Skeletal muscle tissue (tissue), 4 donors: ENCODE data around the gene SFRP4. TPM values are rescaled to one million over a fixed set of nuclear protein-coding genes. Genes with fewer than 3 reads are reported as not detected.

ENCODE experiments used
- H3K27ac ChIP-seq: one replicate; pipeline ENCODE4 v1.7.0; 2013; ENCODE audit warnings: mild to moderate bottlenecking, low read depth, low read length, inconsistent platforms
- H3K27me3 ChIP-seq, 3 donors: one replicate each; pipeline ENCODE4 v1.7.0; 2013; ENCODE audit warnings: low read length in 3 of 3; ENCODE audit not compliant: control insufficient read depth in 3 of 3, insufficient read depth in 3 of 3
- H3K36me3 ChIP-seq, 3 donors: one replicate each; pipeline ENCODE4 v1.7.0; 2013; ENCODE audit warnings: low read length in 3 of 3; ENCODE audit not compliant: control insufficient read depth in 3 of 3, insufficient read depth in 3 of 3
- H3K4me1 ChIP-seq, 3 donors: one replicate each; pipeline ENCODE4 v1.7.0; 2013; ENCODE audit warnings: low read length in 3 of 3, mild to moderate bottlenecking in 3 of 3; ENCODE audit not compliant: control insufficient read depth in 3 of 3, insufficient read depth in 3 of 3
- H3K4me3 ChIP-seq, 3 donors: one replicate each; pipeline ENCODE4 v1.7.0; 2013; ENCODE audit warnings: low read length in 3 of 3
- H3K9ac ChIP-seq, 3 donors: one replicate each; pipeline ENCODE4 v1.7.0; 2013; ENCODE audit warnings: low read length in 3 of 3, mild to moderate bottlenecking in 3 of 3, moderate library complexity in 2 of 3, low read depth in 1 of 3
- H3K9me3 ChIP-seq, 3 donors: one replicate each; pipeline ENCODE4 v1.7.0; 2013; ENCODE audit warnings: low read length in 3 of 3; ENCODE audit not compliant: control insufficient read depth in 3 of 3
- total RNA-seq: library from RNA; depleted of rRNA; stranded (reverse); fragments of >200 nt; gene quantifications from one replicate; pipeline ENCODE4 v1.2.3, GENCODE V29; 2014
- donor health status: Osteomylitis.

The SFRP4 gene
- total RNA-seq, 1 donor from 2014 or later: 28.7 TPM

DNA sequence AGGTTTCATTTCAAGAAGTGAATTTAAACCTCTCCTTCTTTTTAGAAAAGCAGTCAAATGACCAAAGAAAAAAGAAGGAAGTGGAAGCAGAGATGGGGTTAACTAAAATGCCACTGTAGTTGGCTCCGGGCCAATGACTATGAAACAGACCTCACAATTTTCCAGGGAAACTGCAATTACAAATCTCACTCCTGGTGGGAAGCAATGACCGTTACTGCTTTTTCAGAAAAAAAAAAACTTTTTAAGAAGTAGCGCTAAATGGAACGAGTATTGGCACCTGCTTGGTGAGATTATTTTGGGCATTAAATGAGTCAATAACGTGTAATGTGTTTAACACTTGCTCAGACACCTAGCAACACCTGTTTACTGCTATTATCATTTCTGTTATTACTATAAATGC is 1.2 kb downstream of the SFRP4 start:
- H3K9ac ChIP-seq: peak overlapping the region in 1 of 3 donors; percentile 67
- peaks cover 8 to 10% (median 8%) of the 10 kb centered on the region in 3 donors for H3K27me3 ChIP-seq
- H3K36me3 ChIP-seq: no peaks in the 10 kb centered on the region
- H3K4me3 ChIP-seq: peak overlapping the region in 2 of 3 donors; percentile 75 to 80
- peaks cover 14 to 23% (median 21%) of the 10 kb centered on the region in 3 donors for H3K4me1 ChIP-seq
- H3K9me3 ChIP-seq: no peaks in the 10 kb centered on the region
- peak overlapping the region; percentile 67 for H3K27ac ChIP-seq

- Histone ChIP-seq H3K27me3 (peaks cover 8 to 10% (median 8%) of the 10 kb centered on the region in 3 donors), H3K4me1 (peaks cover 10 to 17% (median 15%) of the 10 kb centered on the region in 3 donors), H3K27ac (no peak overlapping the region)
Measured at GRCh38 chr7:37912756-37913155, 3.9 kb downstream of the SFRP4 start.

GRCh38 chr7:37908221-37908788 is 8.3 kb downstream of the SFRP4 start:
- Histone ChIP-seq H3K9me3 (no peaks in the 10 kb centered on the region), H3K4me3 (no peak overlapping the region), H3K36me3 (no peaks in the 10 kb centered on the region), H3K27me3 (no peaks in the 10 kb centered on the region), H3K9ac (no peak overlapping the region), H3K27ac (no peak overlapping the region), H3K4me1 (no peaks in the 10 kb centered on the region)

More at GRCh38 chr7:37912756-37913155, 3.9 kb downstream of the SFRP4 start:
- Histone ChIP-seq H3K4me3 (no peak overlapping the region), H3K36me3 (no peaks in the 10 kb centered on the region), H3K9me3 (no peaks in the 10 kb centered on the region), H3K9ac (no peak overlapping the region)

- Histone ChIP-seq H3K9me3 (no peaks in the 10 kb centered on the region), H3K27me3 (no peaks in the 10 kb centered on the region), H3K9ac (no peak overlapping the region), H3K36me3 (no peaks in the 10 kb centered on the region), H3K27ac (no peak overlapping the region), H3K4me1 (peaks cover 7 to 9% (median 8%) of the 10 kb centered on the region in 3 donors), H3K4me3 (no peak overlapping the region)
Measured at GRCh38 chr7:37901890-37902524, 14.6 kb downstream of the SFRP4 start.

DNA sequence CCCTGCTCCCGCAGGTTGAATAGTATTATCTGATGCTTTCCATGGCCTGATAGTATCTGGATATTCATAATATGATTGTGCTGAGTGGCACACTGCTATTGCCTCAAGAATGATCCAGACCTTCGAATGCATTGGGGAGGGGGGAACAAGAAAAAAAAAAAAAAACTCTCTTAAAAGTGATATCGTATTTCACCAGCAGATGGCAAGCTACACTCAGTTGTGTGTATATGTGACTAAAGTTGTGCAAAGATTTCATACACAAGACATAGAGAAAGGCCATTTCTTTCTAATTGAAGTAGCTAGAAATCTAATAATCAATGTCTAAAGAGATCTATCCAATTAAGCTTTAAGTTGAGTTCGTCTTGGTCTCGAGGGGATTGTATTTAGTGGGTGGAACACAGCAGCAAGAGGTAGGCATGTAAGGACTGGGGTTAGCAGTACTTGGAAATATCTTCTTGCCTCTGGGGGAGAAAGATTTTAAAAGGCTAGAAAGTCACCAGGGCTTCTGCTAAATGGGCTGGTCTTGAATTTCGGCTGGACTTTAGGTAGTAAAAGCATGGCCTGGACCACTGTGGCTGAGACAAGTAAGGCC is 15.3 kb downstream of the SFRP4 start:
- Histone ChIP-seq H3K4me1 (peaks cover 7 to 9% (median 8%) of the 10 kb centered on the region in 3 donors), H3K9me3 (no peaks in the 10 kb centered on the region), H3K27ac (no peak overlapping the region), H3K4me3 (no peak overlapping the region), H3K9ac (no peak overlapping the region), H3K36me3 (no peaks in the 10 kb centered on the region), H3K27me3 (no peaks in the 10 kb centered on the region)

DNA sequence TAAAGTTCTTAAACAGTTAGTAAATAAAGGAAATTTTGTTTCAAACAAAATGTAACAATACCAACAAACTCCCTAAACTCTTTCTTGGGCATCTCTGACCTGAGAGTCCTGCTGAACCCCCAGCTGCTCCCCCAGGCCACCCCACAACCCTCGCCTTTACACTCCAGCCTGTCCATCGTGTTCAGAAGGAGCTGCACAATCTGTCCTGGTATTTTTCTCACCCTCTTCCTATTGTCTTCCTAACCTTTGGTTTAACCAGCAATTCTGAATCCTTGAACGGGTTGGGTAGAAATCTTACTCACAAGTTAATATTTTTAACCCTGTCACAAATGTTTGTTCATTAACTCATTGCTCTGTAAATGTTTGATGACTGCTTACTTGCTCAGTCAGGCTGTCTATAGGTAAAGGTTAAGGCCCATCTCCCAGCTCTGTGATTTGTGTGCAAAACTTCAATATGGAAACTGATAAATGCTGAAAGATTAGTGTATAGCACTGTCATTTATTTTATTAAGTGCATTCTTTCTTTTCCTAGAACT is 16.8 kb downstream of the SFRP4 start:
- H3K36me3 ChIP-seq: no peaks in the 10 kb centered on the region
- no peak overlapping the region for H3K4me3 ChIP-seq
- H3K27me3 ChIP-seq: no peaks in the 10 kb centered on the region
- peaks cover 7 to 9% (median 8%) of the 10 kb centered on the region in 3 donors for H3K4me1 ChIP-seq
- H3K27ac ChIP-seq: no peak overlapping the region
- no peaks in the 10 kb centered on the region for H3K9me3 ChIP-seq
- H3K9ac ChIP-seq: no peak overlapping the region

GRCh38 chr7:37894671-37895070 is 21.9 kb downstream of the SFRP4 start:
- Histone ChIP-seq H3K27me3 (no peaks in the 10 kb centered on the region), H3K9me3 (no peaks in the 10 kb centered on the region), H3K4me1 (no peaks in the 10 kb centered on the region), H3K27ac (no peak overlapping the region), H3K9ac (no peak overlapping the region), H3K4me3 (no peak overlapping the region), H3K36me3 (no peaks in the 10 kb centered on the region)

DNA sequence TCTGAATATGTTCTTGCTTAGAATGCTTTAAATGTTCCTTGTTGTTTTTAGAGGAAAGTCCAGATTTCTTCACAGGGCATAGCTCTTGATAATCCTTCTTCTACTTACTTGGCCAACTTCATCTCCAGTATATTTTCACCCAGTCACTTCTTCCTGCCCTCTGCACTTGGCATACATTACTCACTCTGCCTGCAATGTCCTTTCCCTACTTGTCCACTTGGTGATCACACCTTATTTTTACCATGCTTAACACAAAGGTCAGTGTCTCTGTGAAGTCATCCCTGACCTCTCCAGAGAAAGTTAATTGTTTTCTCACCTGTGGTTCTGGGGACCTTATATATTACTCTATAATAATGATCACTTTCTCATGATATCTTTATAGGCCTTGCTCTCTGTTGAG is 23.3 kb downstream of the SFRP4 start:
- H3K4me1 ChIP-seq: no peaks in the 10 kb centered on the region
- H3K9me3 ChIP-seq: no peaks in the 10 kb centered on the region
- H3K27ac ChIP-seq: no peak overlapping the region
- H3K27me3 ChIP-seq: no peaks in the 10 kb centered on the region
- H3K9ac ChIP-seq: no peak overlapping the region
- H3K4me3 ChIP-seq: no peak overlapping the region
- H3K36me3 ChIP-seq: no peaks in the 10 kb centered on the region

- Histone ChIP-seq H3K27ac (no peak overlapping the region), H3K9me3 (peaks cover 0 to 2% (median 0%) of the 10 kb centered on the region in 3 donors), H3K36me3 (no peaks in the 10 kb centered on the region), H3K27me3 (no peaks in the 10 kb centered on the region), H3K9ac (no peak overlapping the region), H3K4me1 (no peaks in the 10 kb centered on the region), H3K4me3 (no peak overlapping the region)
Measured at GRCh38 chr7:37882086-37882485, 34.5 kb downstream of the SFRP4 start.
